ENCODE data around the gene TXNDC15. TPM values are rescaled to one million over a fixed set of nuclear protein-coding genes. Genes with fewer than 3 reads are reported as not detected.

Gene TXNDC15
- total and polyA plus RNA-seq, 2 of the 13 experiments (the other 11 are each of a cell fraction or from before 2014, with no cell fraction given) = 22.2 to 49.9 TPM

DNA sequence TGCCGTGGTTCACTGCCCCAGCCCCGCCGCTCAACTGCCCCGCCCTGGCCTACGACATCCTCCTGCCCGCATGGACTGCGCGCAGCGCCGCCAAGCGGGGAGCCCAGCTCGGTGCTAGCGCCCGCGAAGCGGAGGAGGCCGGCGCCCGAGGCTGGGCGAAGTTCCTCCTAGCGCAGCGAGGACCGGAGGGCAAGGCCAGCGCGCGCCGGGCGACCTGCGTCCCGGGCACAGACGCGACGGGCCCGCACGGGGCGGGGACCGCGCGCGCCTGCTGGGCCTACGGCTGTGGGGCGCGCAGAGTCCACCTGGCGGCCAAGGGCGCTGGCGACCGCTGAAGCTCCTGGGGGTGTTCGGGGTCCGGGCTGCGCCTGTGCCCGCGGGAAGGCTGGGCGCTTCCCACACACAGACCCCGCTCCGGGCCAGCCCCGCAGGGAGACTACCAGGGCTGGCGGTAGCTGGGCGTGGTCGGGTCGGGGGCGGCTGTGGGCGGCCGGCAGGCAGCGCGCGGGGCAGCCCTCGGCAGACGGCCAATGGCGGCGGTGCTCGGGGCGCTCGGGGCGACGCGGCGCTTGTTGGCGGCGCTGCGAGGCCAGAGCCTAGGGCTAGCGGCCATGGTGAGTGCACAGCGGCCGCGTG, 30.6 kb downstream of the TXNDC15 start, which contains the start of gene PCBD2 (continued):
- TF ChIP-seq PAWR (CRISPR knock-in tag; IDR thresholded peaks at IDR 0.05; ENCODE audit: borderline replicate concordance) (0 out of 2 replicates have a peak, but pooled peaks have one; percentile 20), SP4 (CRISPR knock-in tag; IDR thresholded peaks at IDR 0.05) (peak; percentile 92)

DNA sequence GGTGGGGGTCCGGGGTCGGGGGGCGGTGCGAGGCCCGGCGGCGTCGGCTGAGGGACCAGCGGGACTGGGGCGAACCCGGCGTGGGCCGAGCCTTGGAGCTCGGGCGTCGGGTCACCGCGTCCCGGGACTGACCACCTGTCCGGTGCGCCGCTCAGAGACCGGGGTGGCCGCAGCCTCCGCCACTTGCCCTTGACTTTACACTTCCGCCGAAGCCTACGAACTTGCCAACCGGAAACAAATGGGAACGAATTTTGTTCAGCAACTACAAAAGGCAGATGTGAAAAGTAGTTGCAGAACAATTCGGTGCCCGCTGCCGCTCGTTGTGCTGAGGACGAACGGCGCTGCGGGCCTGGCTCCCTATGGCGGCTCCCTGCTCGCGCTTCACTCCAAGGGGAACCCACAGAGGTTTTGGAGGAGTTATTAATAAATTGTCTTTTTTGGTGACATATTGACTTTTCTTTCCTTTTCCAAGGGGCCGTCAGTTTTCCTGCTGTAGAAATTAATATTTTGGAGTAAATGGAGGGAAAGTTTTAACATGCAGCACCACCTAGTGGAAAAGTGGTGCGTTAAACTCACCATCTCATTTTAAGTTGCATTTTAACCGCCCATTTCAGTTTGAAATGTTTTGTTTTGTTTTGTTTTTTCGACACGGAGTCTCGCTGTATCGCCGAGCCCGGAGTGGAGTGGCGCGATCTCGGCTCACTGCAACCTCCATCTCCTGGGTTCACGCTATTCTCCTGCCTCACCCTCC, 31.2 kb downstream of the TXNDC15 start:
- TSS peak; percentile 74 for BruUV-seq (replicated peaks)
- H3K4me2 ChIP-seq (ENCODE audit: low read depth, low read length) = peak overlapping the region; percentile 94
- H3K27ac ChIP-seq (ENCODE audit: extremely low read length, insufficient read depth, low read length) = peak overlapping the region; percentile 99
- H3K4me1 ChIP-seq (ENCODE audit: insufficient read depth, low read length) = peaks cover 13% of the 10 kb centered on the region; the same call in 1 of the 2 replicates
- CTCF ChIA-PET (ENCODE audit: low intra/inter-chr PET ratio, low total read pairs) = no interaction called here
- H2AFZ ChIP-seq (ENCODE audit: low read length) = no peak overlapping the region
- intact Hi-C loops (cut with micrococcal nuclease; ENCODE audit: unreplicated experiment) (loop anchor here (2.0 kb wide), 3 partner anchors 31 to 167 kb away; partner anchors contain the start of genes C5orf24, CAMLG and TXNDC15), in situ Hi-C loops (cut with HindIII; ENCODE audit: extremely low pct_ligation_motif_present, low pct_unique_long_range_greater_than_20kb) (no loop called here)
- POLR2A ChIA-PET = interaction anchor here (0.5 to 2.2 kb wide), 17 partner anchors 8 to 318 kb away, joined by 3 to 19 read pairs (median 4); partner anchors contain the start of genes C5orf24, CAMLG, DDX46 and TXNDC15
- H3K79me2 ChIP-seq (ENCODE audit: insufficient read depth, low read length) = peaks cover 4% of the 10 kb centered on the region
- peak overlapping the region; percentile 97 for H3K9ac ChIP-seq (ENCODE audit: insufficient read depth, low read depth, low read length)
- under 1% methylated on average over 25 of the region's 54 CpGs for WGBS (ENCODE audit: low lambda C conversion rate)
- H3K9me3 ChIP-seq (ENCODE audit: low read length) = no peaks in the 10 kb centered on the region
- peak overlapping the region; percentile 85 to 95 (median 87) for H3K4me3 ChIP-seq (replicated peaks in 1 of 3; ENCODE audit: insufficient read depth in 1 of 3, low read depth in 2 of 3, low read length in 3 of 3)
- peak; percentile 65 for DNase-seq (ENCODE audit: low spot score)
- H3K27me3 ChIP-seq (ENCODE audit: control insufficient read depth in 1 of 2, insufficient read depth in 2 of 2, low read length in 2 of 2) = no peaks in the 10 kb centered on the region
- no peaks in the 10 kb centered on the region for H4K20me1 ChIP-seq (ENCODE audit: insufficient read depth, low read length)
- peak; percentile 14 for ATAC-seq
- peaks cover 0 to 10% of the 10 kb centered on the region in 2 experiments; a peak in 1 of 5 replicates for H3K36me3 ChIP-seq (replicated peaks in 1 of 2; ENCODE audit: control insufficient read depth in 1 of 2, insufficient read depth in 2 of 2, low read length in 2 of 2)
- peak; percentile 79 for FAIRE-seq
- TF ChIP-seq TEAD2 (CRISPR knock-in tag; IDR thresholded peaks at IDR 0.05) = no peak
- TF ChIP-seq KMT2A (CRISPR knock-in tag; IDR thresholded peaks at IDR 0.05) = no peak
- no peak for TF ChIP-seq ZNF781 (CRISPR knock-in tag; IDR thresholded peaks at IDR 0.05; ENCODE audit: borderline replicate concordance, not compliant biosample characterization)
- no peak for TF ChIP-seq CREB1 (IDR thresholded peaks at IDR 0.05)
- no peak for TF ChIP-seq CREB1 (CRISPR knock-in tag; IDR thresholded peaks at IDR 0.05)
- TF ChIP-seq THYN1 (CRISPR knock-in tag; IDR thresholded peaks at IDR 0.05; ENCODE audit: borderline replicate concordance, low read depth) = no peak
- TF ChIP-seq, protein P1, sequence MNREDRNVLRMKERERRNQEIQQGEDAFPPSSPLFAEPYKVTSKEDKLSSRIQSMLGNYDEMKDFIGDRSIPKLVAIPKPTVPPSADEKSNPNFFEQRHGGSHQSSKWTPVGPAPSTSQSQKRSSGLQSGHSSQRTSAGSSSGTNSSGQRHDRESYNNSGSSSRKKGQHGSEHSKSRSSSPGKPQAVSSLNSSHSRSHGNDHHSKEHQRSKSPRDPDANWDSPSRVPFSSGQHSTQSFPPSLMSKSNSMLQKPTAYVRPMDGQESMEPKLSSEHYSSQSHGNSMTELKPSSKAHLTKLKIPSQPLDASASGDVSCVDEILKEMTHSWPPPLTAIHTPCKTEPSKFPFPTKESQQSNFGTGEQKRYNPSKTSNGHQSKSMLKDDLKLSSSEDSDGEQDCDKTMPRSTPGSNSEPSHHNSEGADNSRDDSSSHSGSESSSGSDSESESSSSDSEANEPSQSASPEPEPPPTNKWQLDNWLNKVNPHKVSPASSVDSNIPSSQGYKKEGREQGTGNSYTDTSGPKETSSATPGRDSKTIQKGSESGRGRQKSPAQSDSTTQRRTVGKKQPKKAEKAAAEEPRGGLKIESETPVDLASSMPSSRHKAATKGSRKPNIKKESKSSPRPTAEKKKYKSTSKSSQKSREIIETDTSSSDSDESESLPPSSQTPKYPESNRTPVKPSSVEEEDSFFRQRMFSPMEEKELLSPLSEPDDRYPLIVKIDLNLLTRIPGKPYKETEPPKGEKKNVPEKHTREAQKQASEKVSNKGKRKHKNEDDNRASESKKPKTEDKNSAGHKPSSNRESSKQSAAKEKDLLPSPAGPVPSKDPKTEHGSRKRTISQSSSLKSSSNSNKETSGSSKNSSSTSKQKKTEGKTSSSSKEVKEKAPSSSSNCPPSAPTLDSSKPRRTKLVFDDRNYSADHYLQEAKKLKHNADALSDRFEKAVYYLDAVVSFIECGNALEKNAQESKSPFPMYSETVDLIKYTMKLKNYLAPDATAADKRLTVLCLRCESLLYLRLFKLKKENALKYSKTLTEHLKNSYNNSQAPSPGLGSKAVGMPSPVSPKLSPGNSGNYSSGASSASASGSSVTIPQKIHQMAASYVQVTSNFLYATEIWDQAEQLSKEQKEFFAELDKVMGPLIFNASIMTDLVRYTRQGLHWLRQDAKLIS (CRISPR knock-in tag; IDR thresholded peaks at IDR 0.05) = no peak
- TF ChIP-seq, protein P2, sequence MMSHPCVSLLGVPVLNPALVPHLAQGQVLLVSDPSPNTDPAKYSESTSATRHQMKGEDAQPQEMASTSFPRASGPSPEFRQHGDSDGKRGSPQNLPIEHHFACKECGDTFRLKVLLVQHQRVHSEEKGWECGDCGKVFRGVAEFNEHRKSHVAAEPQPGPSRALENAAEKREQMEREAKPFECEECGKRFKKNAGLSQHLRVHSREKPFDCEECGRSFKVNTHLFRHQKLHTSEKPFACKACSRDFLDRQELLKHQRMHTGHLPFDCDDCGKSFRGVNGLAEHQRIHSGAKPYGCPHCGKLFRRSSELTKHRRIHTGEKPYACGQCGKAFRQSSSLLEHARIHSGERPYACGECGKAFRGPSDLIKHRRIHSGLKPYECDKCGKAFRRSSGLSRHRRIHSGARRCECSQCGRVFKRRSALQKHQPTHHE (CRISPR knock-in tag; IDR thresholded peaks at IDR 0.05; ENCODE audit: borderline replicate concordance) = 0 out of 2 replicates have a peak, but pooled peaks have one; percentile 37
- peak; percentile 68 for TF ChIP-seq STAG1 (CRISPR knock-in tag; IDR thresholded peaks at IDR 0.05)
- peak; percentile 7; the same call in 1 of the 2 replicates for TF ChIP-seq ATF3 (CRISPR knock-in tag; IDR thresholded peaks at IDR 0.05)
- TF ChIP-seq GPN1 (CRISPR knock-in tag; IDR thresholded peaks at IDR 0.05; ENCODE audit: borderline replicate concordance) = no peak

All from HepG2 (cell line).